22Rv1 (cell line): ENCODE results near the gene HOXB13.

ENCODE experiments used
- CTCF ChIP-seq: fragments of 450-650 bp; IDR thresholded peaks from 2 replicates; pipeline ENCODE4 v1.5.1; 2017; ENCODE audit warnings: mild to moderate bottlenecking
- ZFX ChIP-seq: fragments of 450-650 bp; IDR thresholded peaks from 2 replicates; pipeline ENCODE4 v1.6.1; 2017; ENCODE audit warnings: antibody characterized with exemption, borderline replicate concordance

GRCh38 chr17:48723423-48724250, 4.9 kb downstream of the HOXB13 start:
- TF ChIP-seq CTCF (no peak), ZFX (no peak)
